ENCODE data around the gene ZNF277. TPM values are rescaled to one million over a fixed set of nuclear protein-coding genes. Genes with fewer than 3 reads are reported as not detected.

ZNF277 gene
- total RNA-seq, 1 donor from 2014 or later, result 23.7 TPM

DNA sequence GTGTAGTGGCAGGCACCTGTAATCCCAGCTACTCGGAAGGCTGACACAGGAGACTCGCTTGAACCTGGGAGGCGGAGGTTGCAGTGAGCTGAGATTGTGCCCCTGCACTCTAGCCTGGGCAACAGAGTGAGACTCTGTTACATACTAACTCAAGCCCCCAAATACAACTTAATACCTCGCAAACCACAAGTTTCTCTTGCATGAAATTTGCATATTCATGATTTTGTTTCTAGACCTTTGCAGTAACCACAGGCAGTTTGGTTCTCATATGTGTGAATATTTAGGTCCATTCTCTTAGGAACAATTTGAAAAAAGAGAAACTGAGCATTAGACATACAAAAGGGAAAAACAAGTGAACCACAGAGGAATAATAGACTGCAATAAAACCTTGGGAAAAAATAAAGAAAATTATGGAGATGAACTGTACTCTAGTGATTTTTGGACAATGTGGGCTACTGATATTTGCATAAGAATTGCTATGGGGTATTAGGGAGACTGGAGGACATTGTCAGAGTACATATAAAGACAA is 77.0 kb downstream of the ZNF277 start:
- no peak overlapping the region for H3K4me3 Mint-ChIP-seq
- no peaks in the 10 kb centered on the region for H3K27me3 Mint-ChIP-seq (ENCODE audit: low read depth)
- TF ChIP-seq, protein P1, sequence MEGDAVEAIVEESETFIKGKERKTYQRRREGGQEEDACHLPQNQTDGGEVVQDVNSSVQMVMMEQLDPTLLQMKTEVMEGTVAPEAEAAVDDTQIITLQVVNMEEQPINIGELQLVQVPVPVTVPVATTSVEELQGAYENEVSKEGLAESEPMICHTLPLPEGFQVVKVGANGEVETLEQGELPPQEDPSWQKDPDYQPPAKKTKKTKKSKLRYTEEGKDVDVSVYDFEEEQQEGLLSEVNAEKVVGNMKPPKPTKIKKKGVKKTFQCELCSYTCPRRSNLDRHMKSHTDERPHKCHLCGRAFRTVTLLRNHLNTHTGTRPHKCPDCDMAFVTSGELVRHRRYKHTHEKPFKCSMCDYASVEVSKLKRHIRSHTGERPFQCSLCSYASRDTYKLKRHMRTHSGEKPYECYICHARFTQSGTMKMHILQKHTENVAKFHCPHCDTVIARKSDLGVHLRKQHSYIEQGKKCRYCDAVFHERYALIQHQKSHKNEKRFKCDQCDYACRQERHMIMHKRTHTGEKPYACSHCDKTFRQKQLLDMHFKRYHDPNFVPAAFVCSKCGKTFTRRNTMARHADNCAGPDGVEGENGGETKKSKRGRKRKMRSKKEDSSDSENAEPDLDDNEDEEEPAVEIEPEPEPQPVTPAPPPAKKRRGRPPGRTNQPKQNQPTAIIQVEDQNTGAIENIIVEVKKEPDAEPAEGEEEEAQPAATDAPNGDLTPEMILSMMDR (IDR thresholded peaks at IDR 0.05; ENCODE audit: unreplicated experiment), result no peak
- peaks cover 12% of the 10 kb centered on the region for H3K9me3 Mint-ChIP-seq
- H3K27ac Mint-ChIP-seq, result no peak overlapping the region
- H3K4me1 Mint-ChIP-seq, result peaks cover 30% of the 10 kb centered on the region
- DNase-seq (ENCODE audit: low spot score in 2 of 2, unreplicated experiment in 2 of 2), result no peak
- no peaks in the 10 kb centered on the region for H3K36me3 Mint-ChIP-seq

DNA sequence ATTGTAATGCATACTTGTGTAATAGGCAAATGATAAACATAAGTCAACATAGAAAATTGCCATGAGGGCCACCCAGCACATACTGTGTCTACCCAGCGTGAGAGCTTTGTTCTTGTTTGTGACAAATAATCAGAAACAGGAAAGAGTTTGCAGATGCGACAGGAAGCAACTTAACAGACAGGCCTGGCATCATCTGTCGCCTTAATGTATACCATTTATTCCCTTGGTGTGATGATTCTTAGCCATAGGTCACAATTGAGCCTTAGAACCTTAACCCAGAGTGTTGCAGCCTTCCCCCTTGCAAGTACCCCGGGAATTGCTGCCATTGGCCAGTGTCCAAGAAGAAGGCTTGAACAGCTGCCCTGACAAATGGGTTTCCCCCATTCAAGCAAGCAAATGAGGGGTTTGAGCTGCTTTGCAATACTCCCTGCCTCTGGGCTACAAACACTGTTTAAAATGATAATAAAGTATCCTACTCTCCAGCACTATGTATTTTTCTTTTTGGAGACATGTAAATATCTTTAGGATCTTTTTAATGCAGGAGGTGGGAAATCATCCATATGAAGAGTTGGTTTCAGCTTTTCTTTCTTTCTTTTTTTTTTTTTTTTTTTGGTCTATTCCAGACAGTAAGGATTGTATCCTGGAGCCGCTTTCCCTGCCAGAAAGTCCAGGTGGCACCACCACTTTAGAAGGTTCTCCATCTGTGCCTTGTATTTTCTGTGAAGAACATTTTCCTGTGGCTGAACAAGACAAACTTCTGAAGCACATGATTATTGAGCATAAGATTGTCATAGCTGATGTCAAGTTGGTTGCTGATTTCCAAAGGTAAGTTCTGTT is 80.0 kb downstream of the ZNF277 start:
- Mint-ChIP-seq H3K4me3 (no peak overlapping the region), H3K36me3 (no peaks in the 10 kb centered on the region), H3K27ac (peak overlapping the region; percentile 16), H3K9me3 (no peaks in the 10 kb centered on the region), H3K4me1 (peaks cover 35% of the 10 kb centered on the region), H3K27me3 (ENCODE audit: low read depth) (no peaks in the 10 kb centered on the region)
- TF ChIP-seq, protein P1 (IDR thresholded peaks at IDR 0.05; ENCODE audit: unreplicated experiment), result no peak
- no peak for DNase-seq (ENCODE audit: low spot score in 2 of 2, unreplicated experiment in 2 of 2)

DNA sequence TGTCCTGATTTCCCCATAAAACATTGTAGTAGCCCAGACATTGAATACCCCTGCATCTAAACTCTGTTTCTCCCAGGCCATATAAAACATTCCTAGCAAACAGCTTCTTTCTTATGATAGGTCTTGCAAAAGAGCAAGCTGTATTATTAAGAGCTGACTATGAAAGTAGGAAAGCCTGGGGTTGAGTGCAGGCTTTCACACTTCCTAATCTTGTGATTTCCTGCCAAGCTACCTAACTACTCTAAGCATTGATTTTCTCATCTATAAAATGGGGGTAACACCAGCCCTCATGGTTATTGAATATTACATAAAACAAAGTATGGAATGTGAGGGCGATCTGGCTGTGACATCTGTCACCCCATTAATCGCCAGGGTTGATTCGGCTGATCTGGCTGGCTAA is 81.8 kb downstream of the ZNF277 start:
- TF ChIP-seq, protein P1 (IDR thresholded peaks at IDR 0.05; ENCODE audit: unreplicated experiment), result no peak
- DNase-seq (ENCODE audit: low spot score in 2 of 2, unreplicated experiment in 2 of 2), result no peak
- H3K9me3 Mint-ChIP-seq, result no peaks in the 10 kb centered on the region
- peaks cover 26% of the 10 kb centered on the region for H3K4me1 Mint-ChIP-seq
- no peak overlapping the region for H3K4me3 Mint-ChIP-seq
- H3K27ac Mint-ChIP-seq, result no peak overlapping the region
- no peaks in the 10 kb centered on the region for H3K36me3 Mint-ChIP-seq
- no peaks in the 10 kb centered on the region for H3K27me3 Mint-ChIP-seq (ENCODE audit: low read depth)

DNA sequence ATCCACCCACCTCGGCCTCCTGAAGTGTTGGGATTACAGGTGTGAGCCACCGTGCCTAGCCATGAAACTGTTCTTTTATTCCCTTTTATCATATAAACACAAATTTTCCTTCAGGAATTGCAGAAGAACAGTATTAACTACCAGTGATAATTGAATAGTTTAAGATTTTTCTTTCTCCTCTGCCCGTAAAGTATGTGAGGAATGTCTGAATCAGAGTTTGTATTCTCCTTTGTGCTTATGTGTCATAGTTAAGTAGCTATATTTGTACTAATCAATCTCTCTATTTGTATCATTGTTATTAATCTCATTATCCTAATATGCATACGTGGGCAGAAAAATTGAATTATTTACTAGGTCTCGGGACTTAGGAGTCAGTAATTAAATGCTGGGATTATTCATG is 83.6 kb downstream of the ZNF277 start:
- Mint-ChIP-seq H3K4me1 (peaks cover 26% of the 10 kb centered on the region), H3K27me3 (ENCODE audit: low read depth) (no peaks in the 10 kb centered on the region), H3K27ac (no peak overlapping the region), H3K4me3 (no peak overlapping the region), H3K36me3 (no peaks in the 10 kb centered on the region), H3K9me3 (no peaks in the 10 kb centered on the region)
- DNase-seq (ENCODE audit: low spot score in 2 of 2, unreplicated experiment in 2 of 2), result no peak
- TF ChIP-seq, protein P1 (IDR thresholded peaks at IDR 0.05; ENCODE audit: unreplicated experiment), result no peak

DNA sequence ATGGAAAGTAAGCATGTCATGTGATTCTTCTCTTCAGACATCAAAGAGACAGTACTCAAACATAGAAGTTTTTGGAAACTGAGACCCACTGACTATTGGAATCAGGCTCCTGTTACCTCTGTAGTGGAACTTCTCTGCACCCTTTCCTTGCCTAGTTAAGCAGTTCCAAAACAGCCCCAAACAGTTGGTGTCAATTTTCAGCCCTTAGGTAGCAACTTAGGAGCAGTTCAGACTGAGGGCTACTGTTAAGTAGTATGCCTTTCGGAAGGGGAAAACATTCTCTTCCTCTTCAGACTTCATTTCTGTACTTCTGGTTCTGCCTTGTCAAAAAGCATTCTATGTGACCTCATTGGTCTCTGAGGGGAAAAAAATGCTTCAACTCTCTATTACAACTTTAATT is 85.7 kb downstream of the ZNF277 start:
- Mint-ChIP-seq H3K4me3 (no peak overlapping the region), H3K36me3 (no peaks in the 10 kb centered on the region), H3K27me3 (ENCODE audit: low read depth) (no peaks in the 10 kb centered on the region), H3K27ac (no peak overlapping the region), H3K9me3 (no peaks in the 10 kb centered on the region), H3K4me1 (peaks cover 15% of the 10 kb centered on the region)
- TF ChIP-seq, protein P1 (IDR thresholded peaks at IDR 0.05; ENCODE audit: unreplicated experiment), result no peak
- no peak for DNase-seq (ENCODE audit: low spot score in 2 of 2, unreplicated experiment in 2 of 2)
